HG02840 (cell line): ENCODE results near the gene EPHB1.

Experiments
- ATAC-seq: cut with Tn5 transposase; IDR thresholded peaks from one replicate; pipeline ENCODE4 v1.9.1; 2021; ENCODE audit warnings: mild to moderate bottlenecking, moderate library complexity, moderate number of reproducible peaks; ENCODE audit not compliant: unreplicated experiment, low FRiP score

Gene EPHB1

DNA sequence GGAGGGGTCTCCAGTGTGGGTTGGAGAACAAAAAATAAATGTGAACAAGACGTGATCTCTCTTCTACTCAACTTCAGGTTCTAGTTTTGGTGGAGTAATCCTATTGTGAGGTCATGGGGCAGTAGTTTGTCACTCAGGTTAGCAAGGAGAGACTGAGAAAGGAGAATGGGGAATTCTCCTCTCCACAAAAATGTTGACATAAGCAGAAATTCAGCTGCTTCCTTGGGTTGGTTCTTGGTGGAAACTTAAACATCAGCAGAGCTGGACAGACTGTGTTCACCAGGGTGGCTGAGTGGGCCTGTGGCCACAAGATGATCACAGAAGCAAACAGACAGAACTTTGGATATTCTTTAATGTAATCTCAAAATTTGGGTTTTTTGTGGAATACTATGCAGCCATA lies 78.7 kb downstream of the EPHB1 start:
- ATAC-seq: no peak

DNA sequence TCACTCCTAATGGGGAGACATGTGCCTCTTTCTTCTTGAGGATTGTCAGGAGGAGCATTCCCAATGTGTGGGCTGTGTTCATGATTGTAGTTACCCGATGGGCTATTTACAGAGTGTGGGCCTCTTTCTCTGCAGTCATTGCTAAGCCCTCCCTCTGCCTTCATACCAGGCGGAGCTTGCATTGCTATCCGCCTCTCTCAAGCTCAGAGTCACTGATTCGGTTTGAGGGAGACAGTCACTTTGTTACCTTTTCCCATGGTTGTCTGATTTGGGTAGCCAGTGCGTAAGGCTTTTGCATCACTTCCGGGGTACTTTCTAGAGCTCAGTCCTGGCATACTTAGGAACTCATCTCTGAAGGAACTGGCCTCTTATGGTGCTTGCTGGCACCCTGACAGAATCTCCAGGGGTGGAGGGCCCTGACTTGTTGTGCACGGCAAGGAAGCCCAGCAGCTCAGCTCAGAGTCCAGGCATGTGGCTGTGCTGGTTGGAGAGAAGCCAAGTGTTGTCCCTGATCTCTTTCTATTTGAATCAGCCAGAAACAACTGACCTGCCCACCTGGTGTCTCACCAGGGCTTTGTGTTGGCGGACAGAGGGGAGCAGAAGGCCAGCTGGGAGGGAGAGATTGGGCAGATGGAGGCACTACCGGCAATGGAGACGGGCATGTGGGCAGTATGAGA lies 79.8 kb downstream of the EPHB1 start:
- ATAC-seq: no peak

DNA sequence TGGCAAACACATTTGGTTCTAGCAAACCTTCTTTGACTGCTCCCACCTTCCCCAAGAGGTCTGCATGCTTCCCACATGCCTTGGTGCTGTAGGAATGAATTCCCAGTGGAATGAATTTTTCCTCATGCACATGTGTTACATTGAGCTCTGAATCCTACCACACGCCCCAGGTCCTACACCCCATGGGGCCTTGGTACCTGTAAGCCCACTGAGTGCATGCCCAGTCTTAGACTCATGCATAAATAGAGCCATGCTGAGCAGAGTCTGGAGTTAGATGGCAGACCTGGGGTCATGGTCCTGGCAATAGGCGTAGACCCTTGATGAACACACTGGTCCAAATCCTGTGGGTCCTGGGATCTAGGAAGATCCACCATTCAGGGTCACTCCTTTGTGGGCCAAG lies 81.8 kb downstream of the EPHB1 start:
- ATAC-seq: no peak

DNA sequence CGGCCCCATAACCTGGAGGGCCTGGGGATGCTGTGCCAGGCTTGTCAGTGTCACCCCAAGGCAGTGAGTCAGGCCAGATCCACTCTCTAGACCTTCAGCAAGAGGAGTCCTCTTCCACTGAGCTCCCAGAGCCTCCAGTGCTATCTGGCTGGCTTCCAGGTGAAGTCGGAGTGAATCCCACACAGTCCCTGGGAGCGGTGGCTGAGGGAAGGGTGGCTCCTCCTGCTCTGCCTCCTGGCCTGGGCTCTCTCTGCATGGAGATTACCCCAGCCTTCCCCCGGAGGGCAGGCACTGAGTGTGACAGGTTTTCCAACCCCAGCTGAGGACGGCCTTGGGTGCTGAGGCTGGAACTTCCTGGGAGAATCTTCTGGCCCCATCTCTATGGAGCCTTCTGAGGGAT lies 82.7 kb downstream of the EPHB1 start:
- no peak for ATAC-seq

DNA sequence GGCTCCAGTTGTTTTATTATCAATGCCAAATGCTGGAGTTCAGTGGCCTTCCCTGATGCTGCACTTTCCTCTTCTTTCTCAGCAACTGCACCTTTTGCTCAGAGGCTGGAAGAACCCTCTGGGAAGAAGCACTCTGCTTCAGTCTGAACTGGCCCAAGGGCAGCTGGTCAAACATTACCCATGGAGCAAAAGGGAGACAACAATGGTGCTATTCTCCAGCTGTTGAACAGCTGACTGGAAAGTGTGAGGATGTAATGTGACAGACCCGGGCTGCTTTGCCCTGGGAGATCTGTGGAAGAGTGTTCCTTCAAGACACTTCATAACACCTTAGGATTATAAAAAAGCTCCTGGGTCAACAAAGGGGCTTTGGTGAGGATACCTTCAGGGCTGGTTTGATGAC lies 84.9 kb downstream of the EPHB1 start:
- ATAC-seq: no peak

DNA sequence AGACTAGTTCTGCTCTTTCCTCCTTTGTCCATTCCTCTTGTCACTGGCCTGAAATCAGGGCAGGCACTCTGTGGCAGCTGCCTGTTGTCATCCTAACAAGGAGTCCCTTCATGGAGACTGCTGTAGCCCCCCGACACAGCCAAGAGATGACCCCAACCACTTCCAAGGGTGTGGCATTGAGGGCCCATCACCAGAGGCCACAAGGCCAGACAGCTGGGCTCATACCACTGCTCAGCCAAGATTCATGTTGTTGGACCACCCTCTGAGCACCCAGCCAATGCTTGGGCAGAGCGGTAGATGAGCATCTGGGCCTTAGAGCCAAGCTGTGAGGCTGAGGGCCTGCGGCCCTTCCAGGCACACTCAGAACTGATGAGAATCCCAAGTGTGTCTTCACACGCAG lies 85.4 kb downstream of the EPHB1 start:
- no peak for ATAC-seq

DNA sequence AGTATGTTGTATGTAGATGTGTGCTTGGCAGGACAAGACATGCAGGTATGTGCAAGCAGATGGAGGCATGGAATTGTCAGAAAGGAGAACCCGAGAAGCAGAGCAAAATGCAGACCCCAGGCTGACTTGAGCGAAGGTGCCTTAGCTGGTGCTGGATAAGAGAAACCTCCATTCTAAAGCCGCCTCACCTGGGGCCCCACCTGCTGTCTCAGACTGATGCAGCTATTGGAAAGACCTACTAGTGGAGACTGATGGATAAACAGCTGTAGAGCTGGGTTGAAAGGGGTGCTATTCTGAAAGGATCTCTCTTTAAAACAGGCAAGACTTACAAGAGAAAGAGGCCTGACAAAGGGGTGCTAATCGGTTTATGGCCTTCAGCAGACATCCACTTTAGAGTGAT lies 86.2 kb downstream of the EPHB1 start:
- no peak for ATAC-seq

DNA sequence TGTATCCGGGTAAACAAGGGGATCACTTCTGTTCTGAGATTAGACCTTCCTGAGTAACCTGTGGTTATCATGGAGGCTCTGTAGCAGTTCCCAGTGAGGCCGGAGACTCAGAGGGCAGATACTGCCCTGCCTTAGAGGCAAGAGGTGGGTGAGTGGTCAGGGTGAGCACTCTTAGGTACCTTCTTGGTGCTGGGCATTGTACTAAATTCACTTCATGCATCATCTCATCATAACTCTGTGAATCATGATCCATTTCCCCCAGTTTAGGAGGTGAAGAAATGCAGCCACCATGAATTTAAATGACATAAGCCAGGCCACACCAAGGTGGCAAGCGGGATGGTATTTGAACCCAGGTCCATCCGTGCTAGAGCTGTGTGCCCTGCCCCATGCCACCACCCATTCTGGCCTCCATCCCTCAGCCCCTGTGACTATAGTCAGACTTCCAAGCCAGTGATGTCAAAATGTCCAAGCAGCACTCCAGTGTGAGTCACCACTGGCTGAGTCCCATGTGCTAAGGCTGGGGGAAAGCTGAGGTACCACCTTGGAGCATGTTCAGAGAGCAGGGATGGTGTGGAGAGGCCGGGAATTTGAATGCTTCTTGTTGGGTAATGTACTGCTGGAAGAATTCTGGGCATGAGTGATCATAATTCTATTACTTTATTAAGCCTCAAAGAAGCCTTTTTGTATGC lies 88.8 kb downstream of the EPHB1 start:
- ATAC-seq: no peak

DNA sequence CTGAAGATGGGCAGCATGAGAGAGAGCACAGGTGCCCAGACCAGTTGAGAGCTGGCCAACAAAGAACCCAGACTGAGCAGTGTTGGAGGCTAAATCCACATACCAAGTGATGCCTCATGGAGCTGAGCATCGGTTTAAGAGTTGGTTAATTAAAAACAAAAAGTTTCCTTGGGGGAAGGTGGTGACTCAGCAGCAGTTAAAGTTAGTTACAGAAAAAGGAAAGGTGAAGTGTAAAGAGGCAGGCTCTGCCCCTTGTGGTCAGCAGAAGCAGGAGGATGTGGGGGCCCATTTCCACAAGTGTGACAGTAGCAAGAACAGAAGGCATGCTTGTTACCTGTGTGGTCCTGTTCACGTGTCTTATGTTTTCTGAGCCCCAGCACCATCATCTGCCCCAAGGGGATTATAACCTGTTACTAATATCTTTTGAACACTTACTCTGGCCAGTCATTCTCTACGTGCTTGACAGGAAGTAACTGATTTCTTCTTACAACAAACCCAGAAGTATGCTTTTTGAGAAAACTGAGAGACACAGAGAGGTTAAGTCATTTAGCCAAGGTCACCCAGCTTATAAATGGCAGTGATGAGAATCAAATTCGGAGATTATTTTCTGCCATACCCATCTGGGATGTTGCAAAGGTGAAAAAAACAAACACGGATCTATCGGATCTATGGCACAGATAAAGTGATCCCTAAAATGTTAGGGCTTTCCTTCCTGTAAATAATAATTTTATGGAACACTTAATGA lies 91.0 kb downstream of the EPHB1 start:
- ATAC-seq: peak; percentile 86

DNA sequence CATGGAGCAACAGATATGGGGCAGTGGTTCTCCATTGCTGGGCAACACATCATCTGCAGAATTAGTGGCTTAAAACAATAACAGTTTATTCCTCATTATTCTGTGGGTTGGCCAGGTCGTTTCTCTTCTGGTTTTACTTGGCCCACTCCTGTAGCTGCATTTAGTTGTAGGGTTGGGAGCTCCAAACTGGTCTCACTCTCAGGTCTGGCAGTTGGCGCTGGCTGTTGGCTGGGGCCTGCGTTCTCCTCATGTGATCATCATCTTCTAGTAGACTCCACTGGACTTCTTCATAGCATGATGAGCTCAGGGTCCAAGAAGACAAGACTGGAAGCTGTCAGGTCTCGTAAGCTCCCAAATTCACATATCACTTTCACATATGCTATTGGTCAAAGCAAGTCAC lies 91.9 kb downstream of the EPHB1 start:
- no peak for ATAC-seq

GRCh38 chr3:134887536-134887935 lies 92.5 kb downstream of the EPHB1 start:
- no peak for ATAC-seq

DNA sequence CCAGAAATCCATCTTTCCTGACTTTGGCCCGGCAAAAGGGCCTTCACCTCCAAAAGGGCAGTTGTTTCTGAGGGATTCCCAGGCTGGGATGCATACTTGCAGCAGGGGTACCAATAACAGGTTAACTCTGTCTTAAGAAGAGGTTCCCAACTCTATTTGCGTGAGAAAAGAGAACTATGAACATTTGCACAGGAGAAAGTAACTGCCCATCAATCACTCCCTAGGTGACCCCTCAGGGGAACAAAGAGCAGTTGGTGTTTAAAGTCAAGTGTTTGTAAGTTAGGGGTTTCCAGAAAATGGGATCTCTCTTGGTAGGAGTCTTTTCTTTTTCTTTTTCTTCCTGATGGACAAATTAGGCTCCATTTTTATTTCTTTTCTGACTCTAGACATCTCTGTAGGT lies 97.3 kb downstream of the EPHB1 start:
- no peak for ATAC-seq

GRCh38 chr3:134892761-134893160 lies 97.7 kb downstream of the EPHB1 start:
- ATAC-seq: no peak

DNA sequence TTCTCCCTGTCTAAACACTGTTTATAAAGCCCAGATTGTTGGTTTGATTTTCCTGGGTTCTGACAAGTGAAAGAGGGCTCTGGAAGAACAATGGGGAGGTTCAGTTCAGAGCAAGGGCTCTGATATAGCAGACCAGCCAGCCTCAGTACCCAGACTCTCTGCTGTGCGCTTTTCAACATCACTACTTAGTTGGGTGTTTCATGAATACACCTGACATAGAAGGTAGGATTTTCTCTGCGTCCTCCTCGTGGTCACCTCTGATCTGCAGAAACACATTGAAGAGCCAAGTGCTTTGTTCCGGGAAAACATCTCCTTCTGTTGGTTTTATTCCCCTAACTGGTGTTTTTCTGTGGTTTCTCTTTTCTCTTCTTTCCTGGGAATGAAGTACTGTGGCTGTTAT lies 99.5 kb downstream of the EPHB1 start:
- no peak for ATAC-seq

GRCh38 chr3:134895181-134895580 lies 100.1 kb downstream of the EPHB1 start:
- ATAC-seq: no peak

DNA sequence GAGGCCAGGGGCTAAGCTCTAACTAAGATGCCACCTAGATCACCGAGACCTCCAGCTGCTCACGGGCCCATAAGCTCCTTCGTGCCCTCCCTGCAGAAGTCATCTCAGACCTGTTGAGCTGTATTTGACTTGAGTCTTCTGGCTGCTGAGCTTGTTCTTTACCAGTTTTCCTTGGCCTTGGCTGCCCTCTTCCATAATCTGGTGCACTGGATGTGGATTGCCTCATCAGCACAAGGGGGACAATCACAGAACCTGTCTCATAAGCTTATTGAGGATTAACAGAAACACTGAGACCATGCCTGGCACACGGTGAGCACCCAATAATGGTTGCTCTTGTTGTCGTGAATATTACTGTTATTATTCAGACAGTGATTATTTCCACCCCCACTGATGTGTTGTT lies 101.1 kb downstream of the EPHB1 start:
- ATAC-seq: no peak

DNA sequence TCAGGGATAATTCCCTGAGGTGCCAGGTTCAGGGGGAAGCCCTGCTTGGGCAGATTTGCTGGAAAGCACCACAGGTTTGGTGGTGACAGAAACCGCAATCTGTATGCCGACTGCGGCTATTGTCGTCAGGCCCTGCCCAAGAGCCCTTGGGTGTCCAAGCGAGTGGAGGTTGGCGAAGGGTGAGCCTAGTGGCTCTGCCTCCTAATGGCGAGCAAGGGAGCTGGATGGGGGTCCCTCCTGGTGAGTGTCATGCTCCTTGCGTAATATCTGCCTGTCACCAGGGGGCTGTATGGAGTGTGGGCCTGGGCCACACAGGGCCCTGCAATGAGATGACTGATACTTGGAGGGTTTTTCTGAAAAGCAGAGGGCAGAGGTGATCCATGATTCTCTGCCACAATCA lies 101.6 kb downstream of the EPHB1 start:
- no peak for ATAC-seq

GRCh38 chr3:134897391-134898141 lies 102.5 kb downstream of the EPHB1 start:
- no peak for ATAC-seq

DNA sequence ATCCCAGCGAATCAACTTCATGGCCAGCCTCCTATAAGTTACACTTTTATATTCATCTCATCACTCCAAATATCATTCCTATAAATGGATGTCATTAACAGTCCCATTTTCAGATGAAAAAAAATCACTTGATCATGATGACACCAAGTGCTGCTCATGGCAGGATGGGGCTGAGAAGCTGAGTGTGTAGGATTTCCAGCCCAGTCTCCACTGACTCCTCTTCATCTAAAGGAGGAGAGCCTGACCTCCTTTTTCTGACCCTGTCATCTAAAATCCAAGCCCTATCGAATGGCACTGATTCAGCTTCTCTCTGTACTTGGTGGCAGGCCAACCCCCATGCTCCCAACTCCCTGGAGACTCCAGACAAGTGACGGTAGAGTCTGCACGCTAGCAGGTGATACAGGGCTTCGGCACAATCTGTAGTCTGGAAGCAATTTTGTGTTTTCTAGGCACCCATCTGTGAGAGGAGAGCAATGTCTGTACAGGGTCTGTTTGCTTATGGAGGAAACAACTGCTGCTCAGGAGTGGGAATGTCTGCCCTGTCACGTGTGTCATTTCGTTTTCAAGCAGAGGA lies 103.2 kb downstream of the EPHB1 start:
- no peak for ATAC-seq

- no peak for ATAC-seq
Observed at GRCh38 chr3:134899786-134900185, 104.7 kb downstream of the EPHB1 start.

- no peak for ATAC-seq
Observed at GRCh38 chr3:134900482-134900881, 105.4 kb downstream of the EPHB1 start.
